HFF-Myc (cell line): ENCODE data around the gene SKAP2.

Experiments
- DNase-seq: peaks from one replicate; pipeline ENCODE4 v3.0.0-alpha.2; 2011; ENCODE audit warnings: low read depth; ENCODE audit errors: extremely low read depth
- H3K4me3 ChIP-seq: replicated peaks from 2 replicates; pipeline ENCODE4 v1.5.1; 2011; ENCODE audit warnings: low read depth, mild to moderate bottlenecking, control low read depth, low read length
- TF ChIP-seq, protein P1 (sequence below): IDR thresholded peaks from 2 replicates; pipeline ENCODE4 v1.5.1; 2012; ENCODE audit warnings: mild to moderate bottlenecking, low read depth, low read length, control low read depth; ENCODE audit errors: missing control alignments

The SKAP2 gene

DNA sequence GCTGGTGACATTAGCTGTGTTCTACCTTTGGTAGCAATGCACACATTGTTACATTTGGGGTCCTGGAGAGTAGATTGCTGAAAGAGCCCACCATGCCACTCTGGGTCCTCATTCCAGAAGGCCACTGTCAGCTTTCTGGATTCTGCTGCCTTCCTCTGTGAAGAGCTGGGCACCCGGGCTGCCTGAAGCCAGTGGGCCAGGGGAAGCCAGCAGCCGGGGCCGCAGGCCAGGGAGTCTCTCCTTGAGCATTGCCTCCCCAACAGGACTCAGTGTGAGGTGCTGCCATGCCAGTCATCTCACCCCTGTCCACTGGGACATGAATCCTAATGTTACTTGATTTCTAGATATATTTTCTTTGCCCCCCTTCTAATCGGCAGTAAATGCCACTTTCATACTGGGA, 234.0 kb downstream of the SKAP2 start:
- H3K4me3 ChIP-seq: no peak overlapping the region
- DNase-seq: no peak
- TF ChIP-seq, protein P1, sequence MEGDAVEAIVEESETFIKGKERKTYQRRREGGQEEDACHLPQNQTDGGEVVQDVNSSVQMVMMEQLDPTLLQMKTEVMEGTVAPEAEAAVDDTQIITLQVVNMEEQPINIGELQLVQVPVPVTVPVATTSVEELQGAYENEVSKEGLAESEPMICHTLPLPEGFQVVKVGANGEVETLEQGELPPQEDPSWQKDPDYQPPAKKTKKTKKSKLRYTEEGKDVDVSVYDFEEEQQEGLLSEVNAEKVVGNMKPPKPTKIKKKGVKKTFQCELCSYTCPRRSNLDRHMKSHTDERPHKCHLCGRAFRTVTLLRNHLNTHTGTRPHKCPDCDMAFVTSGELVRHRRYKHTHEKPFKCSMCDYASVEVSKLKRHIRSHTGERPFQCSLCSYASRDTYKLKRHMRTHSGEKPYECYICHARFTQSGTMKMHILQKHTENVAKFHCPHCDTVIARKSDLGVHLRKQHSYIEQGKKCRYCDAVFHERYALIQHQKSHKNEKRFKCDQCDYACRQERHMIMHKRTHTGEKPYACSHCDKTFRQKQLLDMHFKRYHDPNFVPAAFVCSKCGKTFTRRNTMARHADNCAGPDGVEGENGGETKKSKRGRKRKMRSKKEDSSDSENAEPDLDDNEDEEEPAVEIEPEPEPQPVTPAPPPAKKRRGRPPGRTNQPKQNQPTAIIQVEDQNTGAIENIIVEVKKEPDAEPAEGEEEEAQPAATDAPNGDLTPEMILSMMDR: no peak

DNA sequence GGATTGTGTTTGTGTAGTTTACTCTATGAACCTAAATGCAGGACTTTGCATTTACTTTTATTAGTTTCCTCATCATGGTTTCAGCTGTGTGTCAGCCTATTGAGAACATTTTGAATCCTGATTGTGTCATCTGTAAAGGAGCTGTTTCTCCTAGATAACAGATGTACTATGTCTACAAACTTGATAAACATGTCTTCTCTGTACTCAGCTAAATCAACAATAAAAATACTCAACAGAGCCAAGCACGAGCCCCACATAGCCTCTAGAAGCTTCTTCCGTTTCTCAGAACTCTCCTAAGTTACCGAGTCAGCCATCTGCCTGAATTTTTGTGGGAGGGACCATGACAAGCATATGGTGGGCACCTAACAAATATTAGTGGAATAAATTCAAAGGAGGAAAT, 234.7 kb downstream of the SKAP2 start:
- DNase-seq: no peak
- no peak overlapping the region for H3K4me3 ChIP-seq
- TF ChIP-seq, protein P1: no peak

DNA sequence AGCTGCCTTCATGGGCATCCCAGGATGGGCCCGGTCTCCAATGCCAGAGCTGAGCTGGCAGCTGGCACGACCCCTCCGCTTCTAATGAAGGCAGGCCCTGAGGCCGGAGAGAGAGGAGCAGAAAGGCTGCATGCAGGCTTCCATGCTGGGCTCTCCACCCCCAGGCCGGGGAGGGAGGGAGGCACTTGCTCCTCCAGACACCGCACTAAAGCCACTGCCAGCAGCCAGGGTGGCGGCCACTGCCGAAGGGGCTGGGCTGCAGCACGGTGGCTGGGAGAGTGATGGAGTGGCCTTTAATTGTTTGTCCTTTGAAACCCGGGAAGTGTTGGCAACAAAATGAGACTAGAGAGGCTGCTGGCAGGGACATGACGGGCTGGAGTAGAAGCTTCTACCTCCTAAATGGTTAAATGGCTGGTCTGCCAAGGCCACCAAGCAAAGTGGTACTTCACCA, 236.5 kb downstream of the SKAP2 start:
- TF ChIP-seq, protein P1: no peak
- DNase-seq: no peak
- no peak overlapping the region for H3K4me3 ChIP-seq

DNA sequence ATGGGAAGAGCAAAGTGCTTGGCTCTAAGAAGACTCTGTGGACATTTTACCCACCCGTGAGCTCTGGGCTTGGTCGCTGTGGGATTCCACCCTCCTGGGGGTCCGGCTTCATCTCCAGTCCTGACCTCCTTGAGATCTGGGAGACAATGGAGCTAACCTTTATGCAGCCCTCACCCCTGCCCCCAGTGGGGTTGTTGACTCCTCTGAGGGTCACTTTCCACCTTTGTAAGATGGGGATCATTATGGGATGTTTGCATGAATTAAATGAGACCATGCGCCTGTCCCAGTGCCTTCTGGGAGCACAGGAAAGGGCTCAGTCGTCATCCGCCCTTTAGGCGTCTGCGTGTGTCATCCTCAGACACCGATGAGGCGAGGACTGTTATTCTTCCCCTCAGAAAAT, 237.2 kb downstream of the SKAP2 start:
- no peak for DNase-seq
- no peak overlapping the region for H3K4me3 ChIP-seq
- TF ChIP-seq, protein P1: no peak

DNA sequence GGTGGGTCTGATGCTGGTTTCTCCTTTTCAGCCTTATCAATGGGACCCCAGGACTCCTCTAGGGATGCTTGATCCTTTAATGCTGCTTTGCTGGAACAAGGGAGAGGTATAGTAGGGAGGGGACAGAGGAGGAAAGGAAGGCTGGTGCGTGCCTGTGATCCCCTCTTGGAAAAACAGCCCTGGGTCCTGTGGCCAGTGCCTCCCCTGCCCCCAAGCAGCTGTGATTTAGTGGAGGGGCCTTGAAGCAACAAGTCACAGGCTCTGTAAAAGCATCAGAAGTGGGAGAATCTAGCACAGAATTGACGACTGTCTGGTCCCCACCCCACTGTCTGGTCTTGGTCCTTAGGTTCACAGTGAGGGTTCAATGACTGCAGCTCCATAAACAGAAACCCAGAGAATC, 237.7 kb downstream of the SKAP2 start:
- TF ChIP-seq, protein P1: no peak

DNA sequence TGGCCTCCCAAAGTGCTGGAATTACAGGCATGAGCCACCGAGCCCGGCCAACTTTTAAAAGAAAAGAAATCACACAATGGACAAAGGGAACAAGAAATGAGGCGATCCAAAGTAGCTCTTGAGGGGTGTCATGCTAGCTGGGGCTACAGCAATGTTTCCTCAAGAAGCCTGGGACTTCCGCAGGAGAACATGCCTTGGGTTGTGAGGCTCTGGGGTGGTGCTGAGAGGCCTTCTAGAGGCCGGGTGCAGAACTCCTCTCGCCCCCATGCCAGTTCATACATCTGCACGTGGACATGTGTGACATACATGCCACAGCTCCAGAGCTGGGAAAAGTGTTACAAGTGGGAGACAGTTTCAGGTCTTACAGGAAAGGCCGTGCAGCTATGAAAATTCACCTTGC, 238.2 kb downstream of the SKAP2 start:
- DNase-seq: no peak
- TF ChIP-seq, protein P1: no peak
- H3K4me3 ChIP-seq: no peak overlapping the region

More for the DNA sequence above, 237.7 kb downstream of the SKAP2 start:
- no peak overlapping the region for H3K4me3 ChIP-seq
- DNase-seq: no peak

DNA sequence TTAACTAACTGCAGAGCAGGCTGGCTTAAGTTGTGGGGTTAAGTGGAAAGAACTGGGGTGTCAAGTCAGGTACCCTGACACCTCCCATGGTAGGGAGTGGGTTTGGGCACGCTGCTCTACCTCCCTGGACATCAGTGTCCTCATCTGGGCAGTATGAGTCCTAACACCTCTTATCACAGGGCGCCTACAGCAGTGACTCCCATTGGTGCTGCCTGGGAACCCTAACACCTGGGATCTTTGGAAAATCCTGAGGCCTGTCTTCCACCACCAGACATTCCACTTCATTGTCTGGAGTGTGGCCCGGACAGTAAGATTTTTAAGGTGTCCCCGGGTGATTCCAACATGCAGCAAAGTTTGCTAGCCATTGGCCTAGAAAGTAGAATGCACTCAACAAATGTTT, 239.1 kb downstream of the SKAP2 start:
- no peak overlapping the region for H3K4me3 ChIP-seq
- TF ChIP-seq, protein P1: no peak
- DNase-seq: no peak
